GM23338 (cell line): ENCODE measurements around the gene PTGDS.

Experiments used
- CREB1 ChIP-seq: fragments of 250-450 bp; sonication (Bioruptor Pico); IDR thresholded peaks from 2 replicates; pipeline ENCODE4 v1.5.0; 2020; ENCODE audit warnings: low read depth, mild to moderate bottlenecking, moderate library complexity
- ETS1 ChIP-seq: IDR thresholded peaks from 2 replicates; pipeline ENCODE4 v1.6.1; 2016; ENCODE audit warnings: antibody characterized with exemption
- EZH2 ChIP-seq: fragments of 200-600 bp; sonication (generic); IDR thresholded peaks from one replicate; pipeline ENCODE4 v1.8.0; 2017; ENCODE audit warnings: antibody characterized with exemption, mild to moderate bottlenecking, low read depth; ENCODE audit not compliant: unreplicated experiment
- EZH2phosphoT487 ChIP-seq: fragments of 200-600 bp; sonication (generic); IDR thresholded peaks from one replicate; pipeline ENCODE4 v1.8.1; 2018; ENCODE audit warnings: antibody characterized with exemption; ENCODE audit not compliant: unreplicated experiment
- JUNB ChIP-seq: IDR thresholded peaks from one replicate; pipeline ENCODE4 v1.6.1; 2016; ENCODE audit warnings: antibody characterized with exemption; ENCODE audit not compliant: unreplicated experiment
- NANOG ChIP-seq: IDR thresholded peaks from 2 replicates; pipeline ENCODE4 v1.6.1; 2016; ENCODE audit warnings: antibody characterized with exemption, borderline replicate concordance
- POLR2AphosphoS5 ChIP-seq: IDR thresholded peaks from 2 replicates; pipeline ENCODE4 v1.6.1; 2016; ENCODE audit warnings: antibody characterized with exemption, low read depth
- REST ChIP-seq: IDR thresholded peaks from one replicate; pipeline ENCODE4 v1.6.1; 2018; ENCODE audit warnings: antibody characterized with exemption; ENCODE audit not compliant: unreplicated experiment
- ZNF331 ChIP-seq: fragments of 250-450 bp; sonication (Bioruptor Pico); IDR thresholded peaks from 2 replicates; pipeline ENCODE4 v1.5.0; 2020; ENCODE audit warnings: low read depth, mild to moderate bottlenecking, moderate library complexity
- TF ChIP-seq, protein P1 (sequence below), 2 experiments: fragments of 200-600 bp in 1 of 2; sonication (generic) in 1 of 2; conservative IDR thresholded peaks; 2 replicates each; pipeline versions ENCODE4 v1.5.1 to v1.6.1; 2016 to 2017; ENCODE audit warnings: antibody characterized with exemption in 2 of 2, low read depth in 2 of 2, mild to moderate bottlenecking in 2 of 2, moderate library complexity in 1 of 2

DNA sequence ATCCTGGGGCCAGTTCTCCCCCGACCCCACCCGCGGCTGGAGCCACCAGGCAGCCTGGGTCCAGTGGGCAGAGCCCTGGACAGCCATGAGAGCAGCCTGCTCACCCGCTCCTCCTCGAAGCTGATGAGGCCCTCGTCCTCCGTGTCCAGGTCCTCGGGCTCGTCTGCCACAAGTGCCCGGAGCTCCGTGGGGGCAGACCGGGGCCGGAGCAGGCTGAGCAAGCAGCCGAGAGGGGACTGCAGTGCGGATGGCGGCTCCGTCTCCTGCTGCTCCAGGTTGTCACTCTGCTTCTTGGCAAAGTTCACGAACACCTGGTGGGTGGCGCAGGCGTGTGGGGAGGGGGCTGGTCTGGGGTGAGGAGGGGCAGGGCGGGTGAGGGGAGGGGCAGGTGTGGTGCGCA, 31.0 kb downstream of the PTGDS start:
- TF ChIP-seq, protein P1, sequence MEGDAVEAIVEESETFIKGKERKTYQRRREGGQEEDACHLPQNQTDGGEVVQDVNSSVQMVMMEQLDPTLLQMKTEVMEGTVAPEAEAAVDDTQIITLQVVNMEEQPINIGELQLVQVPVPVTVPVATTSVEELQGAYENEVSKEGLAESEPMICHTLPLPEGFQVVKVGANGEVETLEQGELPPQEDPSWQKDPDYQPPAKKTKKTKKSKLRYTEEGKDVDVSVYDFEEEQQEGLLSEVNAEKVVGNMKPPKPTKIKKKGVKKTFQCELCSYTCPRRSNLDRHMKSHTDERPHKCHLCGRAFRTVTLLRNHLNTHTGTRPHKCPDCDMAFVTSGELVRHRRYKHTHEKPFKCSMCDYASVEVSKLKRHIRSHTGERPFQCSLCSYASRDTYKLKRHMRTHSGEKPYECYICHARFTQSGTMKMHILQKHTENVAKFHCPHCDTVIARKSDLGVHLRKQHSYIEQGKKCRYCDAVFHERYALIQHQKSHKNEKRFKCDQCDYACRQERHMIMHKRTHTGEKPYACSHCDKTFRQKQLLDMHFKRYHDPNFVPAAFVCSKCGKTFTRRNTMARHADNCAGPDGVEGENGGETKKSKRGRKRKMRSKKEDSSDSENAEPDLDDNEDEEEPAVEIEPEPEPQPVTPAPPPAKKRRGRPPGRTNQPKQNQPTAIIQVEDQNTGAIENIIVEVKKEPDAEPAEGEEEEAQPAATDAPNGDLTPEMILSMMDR (conservative IDR thresholded peaks at IDR 0.05; ENCODE audit: low read depth in 2 of 2): no peak
- TF ChIP-seq POLR2AphosphoS5 (no peak), CREB1 (CRISPR knock-in tag) (no peak), REST (no peak), EZH2 (no peak), ETS1 (no peak), EZH2phosphoT487 (no peak), ZNF331 (no peak), JUNB (no peak), NANOG (no peak)
